Activated CD4-positive, alpha-beta T cell treated with anti-CD3 and anti-CD28 coated beads for 36 hours (primary cell): ENCODE measurements around the gene GPR89A. TPM values are rescaled to one million over a fixed set of nuclear protein-coding genes. Genes with fewer than 3 reads are reported as not detected.
A peak's percentile ranks its signal among the peaks of the same experiment; 100 is the strongest.
"Not testable (repeated sequence)": the region's sequence is repeated elsewhere in the genome, so short reads cannot be mapped to it uniquely, and the experiment has no call there.

Source experiments
- ATAC-seq: fragments of 200-7000 bp; cut with Tn5 transposase; one replicate; pipeline ENCODE4 v1.10.0; 2021; ENCODE audit warnings: mild to moderate bottlenecking, moderate library complexity
- CTCF ChIA-PET: fragments of 350-600 bp; sonication (Branson Sonifier 250); formaldehyde crosslinking; loops from one replicate; lab custom pipeline; 2021; ENCODE audit warnings: antibody characterized with exemption; lab: Charles Lee
- POLR2A ChIA-PET: fragments of 350-600 bp; sonication (Branson Sonifier 250); formaldehyde crosslinking; loops from one replicate; lab custom pipeline; 2021; ENCODE audit warnings: antibody characterized with exemption, inconsistent platforms; lab: Charles Lee
- DNase-seq: peaks from one replicate; pipeline ENCODE4 v3.0.0-alpha.2; 2020
- H3K27ac Mint-ChIP-seq: one replicate; pipeline ENCODE4 v1.8.0; 2021; ENCODE audit warnings: mixed read lengths
- H3K27me3 Mint-ChIP-seq: one replicate; pipeline ENCODE4 v1.8.0; 2021; ENCODE audit warnings: mixed read lengths
- H3K36me3 Mint-ChIP-seq: one replicate; pipeline ENCODE4 v1.8.0; 2021; ENCODE audit warnings: low read depth, mixed read lengths
- H3K4me1 Mint-ChIP-seq: one replicate; pipeline ENCODE4 v1.8.0; 2021; ENCODE audit warnings: mixed read lengths
- H3K4me3 Mint-ChIP-seq: one replicate; pipeline ENCODE4 v1.8.0; 2021; ENCODE audit warnings: mild to moderate bottlenecking, moderate library complexity, mixed read lengths
- H3K9me3 Mint-ChIP-seq: one replicate; pipeline ENCODE4 v1.8.0; 2021; ENCODE audit warnings: low read depth, mixed read lengths
- intact Hi-C, 2 experiments: fragments of 100-400 bp; cut with DNase I in 1 of 2; cut with micrococcal nuclease in 1 of 2; formaldehyde crosslinking; loops; one replicate each; pipeline versions ENCODE4 v1.14.2 to v1.15.1; 2022 to 2024; cut with DNase I, micrococcal nuclease
- total RNA-seq, 2 experiments: library from RNA; stranded (reverse); gene quantifications; one replicate each; pipeline ENCODE4 v1.2.3, GENCODE V29; 2021

Gene GPR89A
- 10 to 100 TPM; 17.3 to 21.0 TPM for total RNA-seq

- H3K36me3 Mint-ChIP-seq, CTCF ChIA-PET, intact Hi-C loops, H3K9me3 Mint-ChIP-seq, H3K27me3 Mint-ChIP-seq, POLR2A ChIA-PET: not testable (repeated sequence)
- Mint-ChIP-seq H3K4me1 (peaks cover 24% of the 10 kb centered on the region), H3K27ac (peak within 1 kb of the TSS; percentile 86), H3K4me3 (peak within 1 kb of the TSS; percentile 80)
- DNase-seq (peak; percentile 98), ATAC-seq (peak; percentile 98)
Measured at GRCh38 chr1:145607833-145608733, at the start of gene GPR89A. Gene GPR89A, plus strand, starts transcription at chr1:145607988. Its CDS starts 146 bp downstream, at chr1:145608134.

DNA sequence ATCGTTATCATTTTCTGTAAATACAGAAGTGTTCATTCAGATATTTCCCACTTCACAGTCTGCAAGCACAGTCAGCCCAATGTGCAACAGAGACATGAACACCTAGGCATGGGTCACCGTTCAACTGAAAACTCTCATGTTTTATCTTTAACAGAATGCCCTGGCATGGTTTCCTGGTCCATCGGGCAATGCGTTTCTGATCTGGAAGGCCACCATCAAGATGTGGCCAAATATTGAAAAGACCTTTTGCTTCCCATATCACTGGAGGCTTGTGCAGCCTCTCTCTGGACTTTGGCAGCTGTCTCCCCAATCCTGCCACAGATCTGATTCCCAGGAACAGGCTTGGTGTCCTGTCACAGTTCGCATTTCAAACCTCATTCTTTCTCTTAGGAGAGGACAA lies 21.0 kb upstream of the GPR89A start:
- DNase-seq, intact Hi-C loops, H3K9me3 Mint-ChIP-seq, H3K27me3 Mint-ChIP-seq, ATAC-seq, H3K4me1 Mint-ChIP-seq, CTCF ChIA-PET, POLR2A ChIA-PET, H3K36me3 Mint-ChIP-seq, H3K4me3 Mint-ChIP-seq, H3K27ac Mint-ChIP-seq: not testable (repeated sequence)

- DNase-seq: peak; percentile 73
- CTCF ChIA-PET, intact Hi-C loops, ATAC-seq, H3K27ac Mint-ChIP-seq, H3K36me3 Mint-ChIP-seq, H3K9me3 Mint-ChIP-seq, H3K4me3 Mint-ChIP-seq, POLR2A ChIA-PET, H3K27me3 Mint-ChIP-seq: not testable (repeated sequence)
- H3K4me1 Mint-ChIP-seq: peaks cover 17% of the 10 kb centered on the region
Measured at GRCh38 chr1:145590806-145591205, 17.0 kb upstream of the GPR89A start.

GRCh38 chr1:145592347-145592746 lies 15.4 kb upstream of the GPR89A start:
- CTCF ChIA-PET: interaction anchor here (0.7 kb wide), 1 partner anchor 129 kb away, joined by 3 read pairs; no protein-coding TSS in a partner anchor

DNA sequence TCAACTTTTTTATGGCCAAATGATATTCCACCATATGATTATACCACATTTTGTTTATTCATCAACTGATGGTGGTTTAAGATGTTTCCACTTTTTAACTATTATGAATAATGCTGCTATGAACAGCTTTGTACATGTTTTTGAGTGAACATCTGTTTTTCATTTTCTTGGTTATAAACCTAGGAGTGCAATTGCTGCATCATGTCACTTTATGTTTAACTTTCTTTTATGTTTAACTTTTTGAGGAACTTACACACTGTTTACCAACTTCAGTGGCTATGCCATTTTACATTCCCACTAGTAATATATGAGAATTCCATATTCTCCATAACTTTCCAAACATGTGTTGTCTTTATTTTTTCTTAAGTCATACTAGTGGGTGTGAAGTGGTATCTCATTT lies 12.4 kb upstream of the GPR89A start:
- H3K27ac Mint-ChIP-seq, POLR2A ChIA-PET, H3K27me3 Mint-ChIP-seq, CTCF ChIA-PET, DNase-seq, H3K9me3 Mint-ChIP-seq, H3K4me3 Mint-ChIP-seq, H3K36me3 Mint-ChIP-seq, ATAC-seq: not testable (repeated sequence)
- H3K4me1 Mint-ChIP-seq: peaks cover 17% of the 10 kb centered on the region
- intact Hi-C loops: loop anchor here in 1 of 2 experiments (5.0 kb wide), 1 partner anchor 127 kb away; no protein-coding TSS in a partner anchor

More at GRCh38 chr1:145592347-145592746, 15.4 kb upstream of the GPR89A start:
- POLR2A ChIA-PET, H3K27ac Mint-ChIP-seq, intact Hi-C loops, H3K36me3 Mint-ChIP-seq, H3K4me3 Mint-ChIP-seq, H3K9me3 Mint-ChIP-seq, H3K27me3 Mint-ChIP-seq: not testable (repeated sequence)
- DNase-seq (peak; percentile 11), ATAC-seq (peak; percentile 58)
- H3K4me1 Mint-ChIP-seq: peaks cover 17% of the 10 kb centered on the region

- POLR2A ChIA-PET: not testable (repeated sequence)
Measured at GRCh38 chr1:145596236-145596635, 11.6 kb upstream of the GPR89A start.

DNA sequence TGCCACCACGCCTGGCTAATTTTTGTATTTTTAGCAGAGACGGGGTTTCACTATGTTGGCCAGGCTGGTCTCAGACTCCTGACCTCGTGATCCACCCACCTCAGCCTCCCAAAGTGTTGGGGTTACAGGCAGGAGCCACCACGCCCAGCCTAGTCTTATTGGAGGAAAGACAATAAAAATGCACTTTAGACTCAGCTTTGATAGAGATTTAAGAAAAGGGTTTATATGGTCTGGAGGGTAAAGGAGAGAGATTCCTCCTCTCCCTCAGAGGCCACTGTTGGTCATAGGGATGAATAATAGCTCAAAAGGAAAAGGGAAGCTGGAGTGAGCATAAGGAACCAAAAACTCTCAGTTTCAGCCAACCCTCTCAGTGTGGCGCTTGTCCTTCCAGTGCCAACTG lies 8.4 kb upstream of the GPR89A start:
- ATAC-seq, H3K4me3 Mint-ChIP-seq, POLR2A ChIA-PET, DNase-seq, H3K9me3 Mint-ChIP-seq, H3K27ac Mint-ChIP-seq, H3K36me3 Mint-ChIP-seq, H3K4me1 Mint-ChIP-seq, H3K27me3 Mint-ChIP-seq: not testable (repeated sequence)
- CTCF ChIA-PET: interaction anchor here (1.1 kb wide), 1 partner anchor 122 kb away, joined by 3 read pairs; no protein-coding TSS in a partner anchor
- intact Hi-C loops: loop anchor here in 1 of 2 experiments (5.0 kb wide), 1 partner anchor 123 kb away; no protein-coding TSS in a partner anchor

More at GRCh38 chr1:145596236-145596635, 11.6 kb upstream of the GPR89A start:
- H3K4me3 Mint-ChIP-seq, H3K27me3 Mint-ChIP-seq, ATAC-seq, H3K36me3 Mint-ChIP-seq, CTCF ChIA-PET, H3K9me3 Mint-ChIP-seq, DNase-seq, H3K27ac Mint-ChIP-seq: not testable (repeated sequence)
- intact Hi-C loops: loop anchor here in 1 of 2 experiments (5.0 kb wide), 1 partner anchor 126 kb away; no protein-coding TSS in a partner anchor
- H3K4me1 Mint-ChIP-seq: peaks cover 15% of the 10 kb centered on the region

DNA sequence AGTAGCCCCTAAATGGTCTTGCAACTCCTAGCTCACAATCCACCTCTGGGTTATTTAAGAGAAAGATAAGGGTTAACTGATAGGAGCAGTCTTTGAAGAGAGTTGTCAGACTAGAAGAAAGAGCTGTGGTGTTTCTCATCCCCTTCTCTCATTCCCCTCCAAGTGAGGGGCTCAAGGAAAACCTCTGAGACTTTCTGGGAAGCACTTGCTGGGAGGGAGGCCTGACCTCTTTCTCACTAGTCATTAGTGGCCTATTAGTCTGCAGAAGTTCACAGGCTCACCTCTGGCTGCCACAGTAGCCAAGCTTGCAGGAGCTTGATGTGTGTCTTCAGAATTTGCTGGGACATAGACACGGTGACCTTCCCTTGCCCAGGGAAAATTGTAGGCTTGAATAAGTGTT lies 6.2 kb upstream of the GPR89A start:
- no peak for DNase-seq
- POLR2A ChIA-PET: no interaction called here

DNA sequence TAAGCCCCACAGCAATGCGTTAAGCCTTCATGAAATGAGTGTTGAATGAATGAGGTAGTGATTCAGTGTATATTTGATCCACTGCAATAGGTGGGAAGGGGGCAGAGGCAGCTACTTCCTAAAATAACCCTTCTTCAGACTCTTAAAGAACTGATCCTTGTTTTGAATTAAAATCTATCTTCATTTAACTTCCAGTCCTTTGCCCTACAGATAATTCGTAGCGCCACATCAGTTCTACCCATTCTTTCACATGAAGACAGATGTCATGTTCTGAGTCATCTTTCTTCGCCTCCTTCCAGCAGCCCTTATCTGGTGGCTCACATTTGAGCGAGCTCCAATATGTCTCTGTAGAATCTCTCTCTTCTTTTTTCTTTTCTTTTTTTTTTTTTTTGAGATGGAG lies 948 bp upstream of the GPR89A start:
- peaks cover 20% of the 10 kb centered on the region for H3K4me1 Mint-ChIP-seq
- ATAC-seq, H3K36me3 Mint-ChIP-seq, H3K27ac Mint-ChIP-seq, POLR2A ChIA-PET, CTCF ChIA-PET, H3K9me3 Mint-ChIP-seq, DNase-seq, H3K4me3 Mint-ChIP-seq, H3K27me3 Mint-ChIP-seq, intact Hi-C loops: not testable (repeated sequence)

More for the DNA sequence above, 6.2 kb upstream of the GPR89A start:
- H3K27ac Mint-ChIP-seq: no peak overlapping the region
- no peaks in the 10 kb centered on the region for H3K4me1 Mint-ChIP-seq
- intact Hi-C loops: no loop called here
- no peaks in the 10 kb centered on the region for H3K36me3 Mint-ChIP-seq
- peaks cover 3% of the 10 kb centered on the region for H3K27me3 Mint-ChIP-seq
- H3K4me3 Mint-ChIP-seq: no peak overlapping the region
- CTCF ChIA-PET: no interaction called here
- no peaks in the 10 kb centered on the region for H3K9me3 Mint-ChIP-seq
- ATAC-seq: no peak

GRCh38 chr1:145607289-145607688 lies 499 bp upstream of the GPR89A start:
- CTCF ChIA-PET, POLR2A ChIA-PET, H3K4me3 Mint-ChIP-seq: not testable (repeated sequence)

GRCh38 chr1:145610744-145611143 lies 3.0 kb downstream of the GPR89A start:
- H3K9me3 Mint-ChIP-seq, H3K27ac Mint-ChIP-seq, CTCF ChIA-PET, intact Hi-C loops, DNase-seq, POLR2A ChIA-PET, ATAC-seq, H3K4me3 Mint-ChIP-seq, H3K27me3 Mint-ChIP-seq, H3K36me3 Mint-ChIP-seq: not testable (repeated sequence)
- peaks cover 25% of the 10 kb centered on the region for H3K4me1 Mint-ChIP-seq

More at GRCh38 chr1:145607289-145607688, 499 bp upstream of the GPR89A start:
- intact Hi-C loops, DNase-seq, H3K27me3 Mint-ChIP-seq, H3K27ac Mint-ChIP-seq, ATAC-seq, H3K36me3 Mint-ChIP-seq, H3K9me3 Mint-ChIP-seq: not testable (repeated sequence)
- H3K4me1 Mint-ChIP-seq: peaks cover 24% of the 10 kb centered on the region

DNA sequence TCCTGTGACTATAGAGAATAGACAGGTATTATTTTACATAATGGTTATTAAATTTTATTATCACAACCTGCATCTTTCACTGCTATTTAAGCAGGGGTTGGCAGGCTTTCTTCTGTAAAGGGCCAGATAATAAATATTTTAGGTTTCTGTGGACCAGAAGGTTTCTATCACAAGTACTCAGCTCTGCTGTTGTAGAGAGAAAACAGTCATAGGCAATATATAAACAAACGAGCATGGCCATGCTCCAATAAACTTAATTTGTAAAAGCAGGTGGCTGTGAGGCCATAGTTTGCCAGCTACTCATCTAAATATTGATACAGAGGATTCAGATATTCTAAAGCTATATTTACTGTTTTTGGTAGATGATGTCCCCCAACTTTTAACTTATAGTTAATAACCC lies 12.3 kb downstream of the GPR89A start:
- intact Hi-C loops, H3K9me3 Mint-ChIP-seq, H3K27ac Mint-ChIP-seq, POLR2A ChIA-PET, H3K4me3 Mint-ChIP-seq, DNase-seq, H3K27me3 Mint-ChIP-seq, CTCF ChIA-PET, H3K36me3 Mint-ChIP-seq, H3K4me1 Mint-ChIP-seq, ATAC-seq: not testable (repeated sequence)
